Uterus (tissue), 4 donors: Measurements from ENCODE around the gene ARGLU1. TPM values are rescaled to one million over a fixed set of nuclear protein-coding genes. Genes with fewer than 3 reads are reported as not detected.
A peak's percentile ranks its signal among the peaks of the same experiment; 100 is the strongest.

Source experiments
- DNase-seq, 2 donors: peaks; one replicate each; pipeline ENCODE4 v3.0.0-alpha.2; 2019 to 2020
- H3K27ac ChIP-seq, 2 donors: fragments of 200-600 bp; sonication (generic); 1 replicate in 1 of 2; 2 replicates in 1 of 2; pipeline ENCODE4 v1.5.1; 2016 to 2018
- H3K27me3 ChIP-seq, 2 donors: fragments of 200-600 bp; sonication (generic); one replicate each; pipeline ENCODE4 v1.5.1; 2018 to 2019; ENCODE audit warnings: control low read depth in 1 of 2
- H3K36me3 ChIP-seq, 2 donors: fragments of 200-600 bp; sonication (generic); one replicate each; pipeline ENCODE4 v1.5.1; 2019; ENCODE audit warnings: control low read depth in 1 of 2
- H3K4me1 ChIP-seq, 2 donors: fragments of 200-600 bp; sonication (generic); one replicate each; pipeline ENCODE4 v1.5.1; 2018 to 2019; ENCODE audit warnings: control low read depth in 1 of 2
- H3K4me3 ChIP-seq, 2 donors: fragments of 200-600 bp; sonication (generic); 1 replicate in 1 of 2; 2 replicates in 1 of 2; pipeline ENCODE4 v1.5.1; 2018 to 2019; ENCODE audit warnings: mild to moderate bottlenecking in 1 of 2
- H3K9me3 ChIP-seq, 2 donors: fragments of 200-600 bp; sonication (generic); one replicate each; pipeline ENCODE4 v1.5.1; 2019; ENCODE audit warnings: control low read depth in 1 of 2
- CTCF ChIP-seq, 4 experiments: fragments of 200-600 bp in 2 of 4; fragments of 450-650 bp in 2 of 4; sonication (generic) in 2 of 4; IDR thresholded peaks; one replicate each; pipeline ENCODE4 v1.5.1; 2016 to 2019; ENCODE audit warnings: antibody characterized with exemption in 4 of 4, mild to moderate bottlenecking in 2 of 4, moderate library complexity in 1 of 4
- POLR2A ChIP-seq, 2 donors: fragments of 450-650 bp; IDR thresholded peaks; one replicate each; pipeline ENCODE4 v1.6.1; 2016; ENCODE audit warnings: antibody characterized with exemption in 2 of 2, mild to moderate bottlenecking in 1 of 2, moderate library complexity in 1 of 2
- intact Hi-C: fragments of 100-400 bp; cut with DNase I; formaldehyde crosslinking; loops from one replicate; pipeline ENCODE4 v1.15.1; 2023; ENCODE audit warnings: low total_unique reads
- total RNA-seq, 4 donors: library from RNA; depleted of rRNA in 3 of 4; stranded (reverse); fragments of >200 nt in 3 of 4; gene quantifications; one replicate each; pipeline versions ENCODE4 v1.1.0 to v1.2.4, GENCODE V29; 2014 to 2023
- donor health status: DM: yes; HTN: yes; CAD: no.

Gene ARGLU1
- total RNA-seq, 4 donors from 2014 or later, result 91.5 to 162 (median 135) TPM

- H3K9me3 ChIP-seq, result no peaks in the 10 kb centered on the region
- no peak for TF ChIP-seq POLR2A (IDR thresholded peaks at IDR 0.05)
- no peak for TF ChIP-seq CTCF (IDR thresholded peaks at IDR 0.05)
- peak in 1 of 2 donors; percentile 25 for DNase-seq
- H3K27ac ChIP-seq, result no peak overlapping the region
- intact Hi-C loops, result no loop called here
- H3K27me3 ChIP-seq, result no peaks in the 10 kb centered on the region
- no peaks in the 10 kb centered on the region for H3K36me3 ChIP-seq
- no peak overlapping the region for H3K4me3 ChIP-seq
- no peaks in the 10 kb centered on the region for H3K4me1 ChIP-seq
Measured at GRCh38 chr13:106507560-106508274, 60.2 kb downstream of the ARGLU1 start.

GRCh38 chr13:106506286-106506685 lies 61.7 kb downstream of the ARGLU1 start:
- Histone ChIP-seq H3K27me3 (no peaks in the 10 kb centered on the region), H3K4me1 (no peaks in the 10 kb centered on the region), H3K9me3 (no peaks in the 10 kb centered on the region), H3K4me3 (no peak overlapping the region), H3K36me3 (no peaks in the 10 kb centered on the region), H3K27ac (no peak overlapping the region)
- DNase-seq, result no peak
- intact Hi-C loops, result no loop called here
- TF ChIP-seq CTCF (IDR thresholded peaks at IDR 0.05), result no peak
- no peak for TF ChIP-seq POLR2A (IDR thresholded peaks at IDR 0.05)

- Histone ChIP-seq H3K4me3 (no peak overlapping the region), H3K36me3 (no peaks in the 10 kb centered on the region), H3K4me1 (no peaks in the 10 kb centered on the region), H3K9me3 (no peaks in the 10 kb centered on the region), H3K27ac (no peak overlapping the region), H3K27me3 (no peaks in the 10 kb centered on the region)
- TF ChIP-seq POLR2A (IDR thresholded peaks at IDR 0.05) (no peak), CTCF (IDR thresholded peaks at IDR 0.05) (no peak)
- DNase-seq, result no peak
- intact Hi-C loops, result no loop called here
Measured at GRCh38 chr13:106505732-106506131, 62.2 kb downstream of the ARGLU1 start.

- H3K27ac ChIP-seq, result no peak overlapping the region
- no peak overlapping the region for H3K4me3 ChIP-seq
- DNase-seq, result no peak
- intact Hi-C loops, result no loop called here
- no peaks in the 10 kb centered on the region for H3K4me1 ChIP-seq
- no peaks in the 10 kb centered on the region for H3K36me3 ChIP-seq
- H3K27me3 ChIP-seq, result no peaks in the 10 kb centered on the region
- no peaks in the 10 kb centered on the region for H3K9me3 ChIP-seq
- TF ChIP-seq CTCF (IDR thresholded peaks at IDR 0.05) (no peak), POLR2A (IDR thresholded peaks at IDR 0.05) (no peak)
Measured at GRCh38 chr13:106505295-106505694, 62.6 kb downstream of the ARGLU1 start.

GRCh38 chr13:106503730-106504453 lies 64.0 kb downstream of the ARGLU1 start:
- no peaks in the 10 kb centered on the region for H3K4me1 ChIP-seq
- H3K36me3 ChIP-seq, result no peaks in the 10 kb centered on the region
- H3K27me3 ChIP-seq, result no peaks in the 10 kb centered on the region
- no peak for DNase-seq
- no peak for TF ChIP-seq CTCF (IDR thresholded peaks at IDR 0.05)
- TF ChIP-seq POLR2A (IDR thresholded peaks at IDR 0.05), result no peak
- H3K4me3 ChIP-seq, result no peak overlapping the region
- H3K27ac ChIP-seq, result peak overlapping the region in 1 of 2 donors; percentile 11
- intact Hi-C loops, result no loop called here
- no peaks in the 10 kb centered on the region for H3K9me3 ChIP-seq
